ENCODE measurements around the gene PRKAR2B. TPM values are rescaled to one million over a fixed set of nuclear protein-coding genes. Genes with fewer than 3 reads are reported as not detected.

Gene PRKAR2B
- total RNA-seq, 4 donors from 2014 or later = 33.1 to 54.6 (median 51.5) TPM

DNA sequence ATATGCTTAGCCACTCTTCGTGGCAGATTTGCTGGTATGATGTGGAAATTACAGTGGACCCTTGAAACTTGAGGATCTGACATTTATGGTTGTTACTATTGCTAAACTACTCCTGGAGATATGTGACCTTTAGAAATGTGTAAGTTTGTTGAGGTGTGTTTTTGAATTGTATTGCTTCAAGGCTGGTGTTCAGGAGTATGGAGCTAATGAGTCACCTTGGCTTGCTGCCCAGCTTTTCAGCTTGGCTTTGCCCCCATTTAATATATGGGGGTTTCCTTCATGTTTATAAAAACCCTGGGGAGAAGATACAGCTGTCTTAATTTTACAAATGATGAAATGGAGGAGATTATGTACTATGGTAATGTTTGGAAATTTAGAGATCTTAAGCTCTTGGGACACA is 135.9 kb downstream of the PRKAR2B start:
- TF ChIP-seq, protein P1, sequence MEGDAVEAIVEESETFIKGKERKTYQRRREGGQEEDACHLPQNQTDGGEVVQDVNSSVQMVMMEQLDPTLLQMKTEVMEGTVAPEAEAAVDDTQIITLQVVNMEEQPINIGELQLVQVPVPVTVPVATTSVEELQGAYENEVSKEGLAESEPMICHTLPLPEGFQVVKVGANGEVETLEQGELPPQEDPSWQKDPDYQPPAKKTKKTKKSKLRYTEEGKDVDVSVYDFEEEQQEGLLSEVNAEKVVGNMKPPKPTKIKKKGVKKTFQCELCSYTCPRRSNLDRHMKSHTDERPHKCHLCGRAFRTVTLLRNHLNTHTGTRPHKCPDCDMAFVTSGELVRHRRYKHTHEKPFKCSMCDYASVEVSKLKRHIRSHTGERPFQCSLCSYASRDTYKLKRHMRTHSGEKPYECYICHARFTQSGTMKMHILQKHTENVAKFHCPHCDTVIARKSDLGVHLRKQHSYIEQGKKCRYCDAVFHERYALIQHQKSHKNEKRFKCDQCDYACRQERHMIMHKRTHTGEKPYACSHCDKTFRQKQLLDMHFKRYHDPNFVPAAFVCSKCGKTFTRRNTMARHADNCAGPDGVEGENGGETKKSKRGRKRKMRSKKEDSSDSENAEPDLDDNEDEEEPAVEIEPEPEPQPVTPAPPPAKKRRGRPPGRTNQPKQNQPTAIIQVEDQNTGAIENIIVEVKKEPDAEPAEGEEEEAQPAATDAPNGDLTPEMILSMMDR (IDR thresholded peaks at IDR 0.05) = no peak
- TF ChIP-seq POLR2A (IDR thresholded peaks at IDR 0.05) = no peak
- TF ChIP-seq EP300 (IDR thresholded peaks at IDR 0.05) = no peak
- Histone ChIP-seq H3K9me3 (no peaks in the 10 kb centered on the region), H3K27me3 (no peaks in the 10 kb centered on the region), H3K4me3 (no peak overlapping the region), H3K4me1 (peaks cover 0 to 80% (median 21%) of the 10 kb centered on the region in 4 donors), H3K36me3 (peaks cover 0 to 62% (median 8%) of the 10 kb centered on the region in 3 donors), H3K27ac (peak overlapping the region in 2 of 4 donors; percentile 3 to 46)
- no peak for DNase-seq (ENCODE audit: low spot score in 2 of 2)
- WGBS, 2 donors = 49 to 69% methylated on average over 1 of the region's 1 CpG

DNA sequence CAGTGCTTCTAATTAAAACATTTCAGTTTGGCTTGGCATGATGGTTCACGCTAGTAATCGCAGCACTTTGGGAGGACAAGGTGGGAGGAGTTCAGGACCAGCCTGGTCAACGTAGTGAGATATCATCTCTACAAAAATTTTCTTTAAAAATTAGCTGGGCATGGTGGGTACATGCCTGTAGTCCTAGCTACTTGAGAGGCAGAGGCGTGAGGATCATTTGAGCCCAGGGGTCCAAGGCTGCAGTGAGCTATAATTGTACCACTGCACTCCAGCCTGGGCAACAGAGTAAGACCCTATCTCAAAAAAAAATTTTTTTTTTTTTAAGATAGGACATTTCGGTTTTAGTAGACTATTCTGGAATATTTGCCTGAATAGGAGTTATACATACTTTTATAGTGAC is 136.7 kb downstream of the PRKAR2B start:
- Histone ChIP-seq H3K4me1 (peaks cover 0 to 74% (median 21%) of the 10 kb centered on the region in 4 donors), H3K4me3 (no peak overlapping the region), H3K36me3 (peaks cover 0 to 70% (median 13%) of the 10 kb centered on the region in 3 donors), H3K27me3 (no peaks in the 10 kb centered on the region), H3K27ac (no peak overlapping the region), H3K9me3 (no peaks in the 10 kb centered on the region)
- TF ChIP-seq EP300 (IDR thresholded peaks at IDR 0.05) (no peak), POLR2A (IDR thresholded peaks at IDR 0.05) (no peak)
- TF ChIP-seq, protein P1 (IDR thresholded peaks at IDR 0.05) = no peak
- 91 to 92% methylated on average over 5 of the region's 5 CpGs for WGBS, 2 donors
- DNase-seq (ENCODE audit: low spot score in 2 of 2) = no peak

DNA sequence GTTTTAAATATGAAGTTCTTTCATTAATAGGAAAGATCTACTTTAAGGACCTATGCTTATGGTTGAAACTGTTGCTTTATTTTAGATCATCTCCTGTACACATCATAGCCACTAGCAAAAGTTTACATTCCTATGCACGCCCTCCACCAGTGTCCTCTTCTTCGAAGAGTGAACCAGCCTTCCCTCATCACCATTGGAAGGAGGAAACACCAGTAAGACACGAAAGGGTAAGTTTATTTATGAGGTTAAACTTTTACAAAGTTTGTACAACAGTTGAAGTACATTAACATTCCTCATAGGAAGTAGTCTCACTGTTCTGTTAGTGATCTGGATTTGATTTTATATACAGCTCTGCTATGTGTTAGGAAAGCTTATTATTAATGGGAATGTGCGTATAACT is 141.2 kb downstream of the PRKAR2B start:
- TF ChIP-seq EP300 (IDR thresholded peaks at IDR 0.05) = no peak
- no peak for TF ChIP-seq POLR2A (IDR thresholded peaks at IDR 0.05)
- TF ChIP-seq, protein P1 (IDR thresholded peaks at IDR 0.05) = no peak
- DNase-seq (ENCODE audit: low spot score in 2 of 2) = no peak
- Histone ChIP-seq H3K4me1 (peaks cover 0 to 29% (median 4%) of the 10 kb centered on the region in 4 donors), H3K4me3 (no peak overlapping the region), H3K36me3 (peaks cover 2 to 98% (median 26%) of the 10 kb centered on the region in 3 donors), H3K27ac (no peak overlapping the region), H3K27me3 (no peaks in the 10 kb centered on the region), H3K9me3 (no peaks in the 10 kb centered on the region)
- WGBS, 2 donors = 80 to 81% methylated on average over 4 of the region's 4 CpGs

DNA sequence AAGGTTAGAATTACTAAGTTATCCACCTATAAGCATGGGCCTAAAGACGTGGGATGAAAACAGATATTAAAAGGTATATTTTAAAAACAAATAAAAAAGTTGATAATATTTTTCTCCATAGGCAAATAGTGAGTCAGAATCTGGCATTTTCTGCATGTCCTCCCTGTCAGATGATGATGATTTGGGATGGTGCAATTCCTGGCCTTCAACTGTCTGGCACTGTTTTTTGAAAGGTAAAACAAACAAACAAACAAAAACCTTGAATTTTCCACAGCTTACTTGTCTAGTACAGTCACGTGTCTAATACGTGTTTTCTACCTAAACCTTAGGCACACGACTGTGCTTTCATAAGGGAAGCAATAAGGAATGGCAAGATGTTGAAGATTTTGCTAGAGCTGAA is 141.7 kb downstream of the PRKAR2B start:
- no peaks in the 10 kb centered on the region for H3K27me3 ChIP-seq
- H3K9me3 ChIP-seq = no peaks in the 10 kb centered on the region
- no peak overlapping the region for H3K27ac ChIP-seq
- TF ChIP-seq POLR2A (IDR thresholded peaks at IDR 0.05) (no peak), EP300 (IDR thresholded peaks at IDR 0.05) (no peak)
- H3K4me3 ChIP-seq = no peak overlapping the region
- 94% methylated on average over 4 of the region's 4 CpGs for WGBS, 2 donors
- peaks cover 2 to 98% (median 26%) of the 10 kb centered on the region in 3 donors for H3K36me3 ChIP-seq
- H3K4me1 ChIP-seq = peaks cover 0 to 24% (median under 1%) of the 10 kb centered on the region in 4 donors
- no peak for DNase-seq (ENCODE audit: low spot score in 2 of 2)

DNA sequence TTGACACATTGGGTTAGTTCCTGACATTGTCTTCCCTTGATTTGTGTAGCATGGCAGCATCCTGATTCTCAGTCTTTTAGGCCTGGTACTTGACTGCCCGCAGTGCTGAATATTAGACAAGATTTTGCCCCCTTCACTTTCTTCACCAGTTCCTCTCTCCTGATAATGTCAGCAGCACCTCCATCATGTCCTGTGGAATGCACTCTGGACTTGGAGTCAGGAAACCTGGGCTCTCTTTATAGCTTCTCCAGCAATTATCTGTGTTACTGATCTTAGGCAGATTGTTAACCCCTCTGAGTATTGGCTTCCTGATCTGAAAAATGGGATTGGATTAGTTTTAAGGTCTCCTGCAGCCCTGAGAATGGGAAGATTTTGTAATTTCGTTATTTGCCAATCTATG is 143.3 kb downstream of the PRKAR2B start:
- DNase-seq (ENCODE audit: low spot score in 2 of 2) = no peak
- no peak overlapping the region for H3K27ac ChIP-seq
- no peaks in the 10 kb centered on the region for H3K27me3 ChIP-seq
- H3K4me3 ChIP-seq = no peak overlapping the region
- peaks cover 0 to 9% (median 0%) of the 10 kb centered on the region in 4 donors for H3K4me1 ChIP-seq
- peaks cover 2 to 97% (median 28%) of the 10 kb centered on the region in 3 donors for H3K36me3 ChIP-seq
- TF ChIP-seq, protein P1 (IDR thresholded peaks at IDR 0.05) = no peak
- H3K9me3 ChIP-seq = no peaks in the 10 kb centered on the region
- WGBS, 2 donors = 78 to 79% methylated on average over 2 of the region's 2 CpGs

DNA sequence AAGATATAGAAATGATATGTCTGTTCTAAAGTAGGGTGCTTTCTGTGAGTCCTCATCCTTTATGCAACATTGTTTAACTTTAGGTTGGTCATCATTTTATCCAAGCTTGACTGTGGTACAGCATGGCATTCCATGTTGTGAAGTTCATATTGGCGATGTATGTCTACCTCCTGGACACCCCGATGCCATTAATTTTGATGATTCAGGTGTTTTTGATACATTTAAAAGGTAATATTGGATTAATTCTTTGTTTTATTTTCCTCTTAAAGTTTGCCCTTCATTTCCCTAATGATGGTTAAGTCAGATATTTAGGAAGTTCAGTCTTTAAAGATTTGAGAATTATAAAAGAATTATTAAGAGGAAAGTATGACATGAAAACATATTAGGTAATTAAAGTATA is 145.6 kb downstream of the PRKAR2B start:
- H3K27ac ChIP-seq = no peak overlapping the region
- no peaks in the 10 kb centered on the region for H3K27me3 ChIP-seq
- TF ChIP-seq EP300 (IDR thresholded peaks at IDR 0.05) (no peak), POLR2A (IDR thresholded peaks at IDR 0.05) (no peak)
- TF ChIP-seq, protein P1 (IDR thresholded peaks at IDR 0.05) = no peak
- H3K9me3 ChIP-seq = no peaks in the 10 kb centered on the region
- peaks cover 0 to 19% (median 0%) of the 10 kb centered on the region in 4 donors for H3K4me1 ChIP-seq
- H3K4me3 ChIP-seq = no peak overlapping the region
- no peak for DNase-seq (ENCODE audit: low spot score in 2 of 2)
- WGBS, 2 donors = 95 to 99% methylated on average over 2 of the region's 2 CpGs
- H3K36me3 ChIP-seq = peaks cover 2 to 87% (median 24%) of the 10 kb centered on the region in 3 donors

All from tibial nerve (tissue), 4 donors.